RCC 7860 (cell line): Measurements from ENCODE around the gene ZMYND8.
"Not testable (repeated sequence)": the region's sequence is repeated elsewhere in the genome, so short reads cannot be mapped to it uniquely, and the experiment has no call there.

Experiments used
- DNase-seq: peaks from one replicate; pipeline ENCODE4 v3.0.0-alpha.2; 2015; ENCODE audit warnings: low spot score
- FAIRE-seq: peaks from 2 replicates; lab custom pipeline; 2012; peaks lifted over from hg19 to GRCh38; lab: Jason Lieb, UNC

The ZMYND8 gene

GRCh38 chr20:47356526-47357295 lies at the start of gene ZMYND8:
TSS of gene ZMYND8 (minus strand) at chr20:47356699. CDS start at chr20:47356670, 29 bp downstream.
- DNase-seq, result peak; percentile 93
- FAIRE-seq, result peak; percentile 90

- DNase-seq (no peak), FAIRE-seq (no peak)
These were observed 49.4 kb upstream of the ZMYND8 start for GRCh38 chr20:47405775-47406325.

DNA sequence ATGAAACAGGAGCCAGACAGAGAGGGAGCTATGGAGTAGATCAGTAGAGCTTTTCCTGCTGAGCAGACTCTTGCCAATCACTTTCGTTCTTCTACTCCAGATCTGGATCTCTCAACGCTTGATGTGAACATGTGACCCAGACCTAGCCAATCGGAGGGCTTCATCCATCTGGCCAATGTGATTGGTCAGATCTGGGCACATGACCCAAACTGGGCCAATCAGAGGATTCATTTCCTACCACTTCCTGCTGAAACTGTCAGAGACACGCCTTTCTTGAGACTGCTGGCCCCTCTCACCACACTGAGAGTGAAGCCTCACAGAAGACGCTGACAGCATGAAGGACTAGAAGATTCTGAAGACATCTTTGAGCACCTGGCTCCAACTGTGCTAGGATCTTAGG lies 44.2 kb upstream of the ZMYND8 start:
- FAIRE-seq (no peak), DNase-seq (no peak)

DNA sequence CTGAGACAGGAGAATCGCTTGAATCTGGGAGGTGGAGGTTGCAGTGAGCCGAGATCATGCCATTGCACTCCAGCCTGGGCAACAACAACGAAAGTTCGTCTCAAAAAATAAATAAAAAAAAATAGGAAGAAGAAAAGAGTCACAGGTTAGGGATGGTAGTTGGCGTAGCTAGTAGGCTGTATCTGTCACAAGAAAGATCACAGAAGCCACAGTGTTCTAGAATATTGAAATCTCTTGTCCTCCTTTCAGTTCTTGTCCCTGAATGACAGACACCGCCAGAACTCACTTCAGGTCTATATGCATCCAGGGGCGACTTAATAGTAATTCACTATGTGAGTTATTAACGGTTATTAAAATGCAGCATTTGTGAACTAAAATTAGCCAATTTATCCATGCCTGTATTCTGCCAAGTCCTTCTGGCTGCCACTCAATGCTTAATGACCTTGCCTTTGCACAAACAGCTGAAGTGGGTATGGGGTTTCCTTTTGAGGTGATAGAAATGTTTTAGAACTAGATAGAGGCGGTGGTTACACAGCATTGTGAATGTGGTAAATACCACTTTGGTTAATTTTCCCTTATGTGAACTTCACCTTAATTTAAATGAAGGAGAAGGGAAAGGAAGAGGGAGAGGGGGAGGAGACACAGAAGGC lies 41.3 kb upstream of the ZMYND8 start:
- no peak for FAIRE-seq
- no peak for DNase-seq

GRCh38 chr20:47396762-47397476 lies 40.4 kb upstream of the ZMYND8 start:
- DNase-seq, result no peak
- FAIRE-seq, result no peak

- not testable (repeated sequence) for DNase-seq, FAIRE-seq
These were observed 37.5 kb upstream of the ZMYND8 start for GRCh38 chr20:47393796-47394514.

DNA sequence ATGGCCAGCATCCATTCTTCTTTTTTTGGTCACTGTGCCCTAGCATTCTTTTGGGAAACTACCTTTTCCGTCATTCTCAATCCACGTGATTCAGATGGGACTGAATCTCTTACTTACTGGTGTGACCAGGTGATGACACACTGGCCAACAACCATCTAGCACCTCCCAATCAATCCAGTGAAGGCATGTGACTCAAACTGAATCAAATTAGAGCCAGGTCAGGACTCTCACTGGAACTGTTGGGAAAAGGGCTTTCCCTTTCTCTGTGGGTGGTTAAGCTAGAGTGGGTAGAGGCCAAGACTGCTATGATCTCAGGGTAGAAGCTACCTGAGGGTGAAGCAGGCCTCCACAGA lies 36.2 kb upstream of the ZMYND8 start:
- DNase-seq, result peak; percentile 81

GRCh38 chr20:47392015-47392720 lies 35.7 kb upstream of the ZMYND8 start:
- DNase-seq (peak; percentile 87), FAIRE-seq (peak; percentile 17)

More for the DNA sequence above, 36.2 kb upstream of the ZMYND8 start:
- FAIRE-seq, result no peak

DNA sequence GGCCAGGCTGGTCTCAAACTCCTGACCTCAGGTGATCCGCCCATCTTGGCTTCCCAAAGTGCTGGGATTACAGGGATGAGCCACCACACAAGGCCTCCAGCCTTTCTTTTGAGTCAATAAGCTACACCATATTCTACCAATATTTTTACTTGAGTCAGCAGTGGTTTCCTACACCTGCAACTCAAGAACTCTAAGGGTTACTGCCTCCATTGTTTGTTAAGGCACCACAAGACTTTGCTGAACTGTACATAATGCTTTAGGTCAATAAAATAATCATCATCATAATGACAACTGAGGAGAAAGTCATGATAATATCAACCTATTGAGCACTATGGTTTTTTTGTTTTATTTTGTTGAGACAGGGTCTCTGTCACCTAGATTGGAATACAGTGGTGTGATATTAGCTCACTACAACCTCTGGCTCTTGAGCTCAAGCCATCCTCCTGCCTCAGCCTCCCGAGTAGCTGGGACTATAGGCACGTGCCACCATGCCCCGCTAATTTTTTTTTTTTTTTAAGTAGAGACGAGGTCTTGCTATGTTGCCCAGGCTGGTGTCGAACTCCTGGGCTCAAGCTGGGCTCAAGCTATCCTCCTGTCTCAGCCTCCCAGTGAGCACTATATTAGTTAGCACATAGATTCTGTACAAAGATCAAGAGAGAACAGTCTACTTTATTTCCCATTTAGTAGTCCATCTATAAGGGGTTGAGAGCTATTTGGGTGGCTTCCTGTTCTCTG lies 34.9 kb upstream of the ZMYND8 start:
- no peak for FAIRE-seq
- DNase-seq, result no peak

DNA sequence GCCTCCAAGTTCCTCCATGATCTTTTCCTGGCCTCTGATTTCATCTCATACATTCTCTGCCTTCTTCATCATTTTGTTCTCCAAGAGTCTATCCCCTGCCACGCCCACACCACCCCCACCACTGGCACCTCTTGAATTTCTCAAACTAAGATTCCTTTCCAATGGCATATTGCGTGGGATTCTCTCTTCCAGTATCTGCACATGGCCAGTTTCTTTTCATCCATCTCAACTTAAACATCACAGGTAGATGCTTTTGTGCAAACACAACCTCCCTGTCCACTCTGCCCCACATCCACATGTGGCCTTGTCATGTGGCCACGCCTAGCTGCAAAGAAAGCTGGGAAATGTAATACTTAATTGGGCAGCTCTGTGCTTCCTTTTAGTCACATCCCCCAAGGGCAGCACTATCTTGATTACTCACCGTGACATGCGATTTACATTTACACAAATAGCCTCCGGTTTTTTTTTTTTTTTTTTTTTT lies 33.4 kb upstream of the ZMYND8 start:
- no peak for FAIRE-seq
- no peak for DNase-seq

- not testable (repeated sequence) for DNase-seq, FAIRE-seq
These were observed 29.5 kb upstream of the ZMYND8 start for GRCh38 chr20:47385968-47386367.

DNA sequence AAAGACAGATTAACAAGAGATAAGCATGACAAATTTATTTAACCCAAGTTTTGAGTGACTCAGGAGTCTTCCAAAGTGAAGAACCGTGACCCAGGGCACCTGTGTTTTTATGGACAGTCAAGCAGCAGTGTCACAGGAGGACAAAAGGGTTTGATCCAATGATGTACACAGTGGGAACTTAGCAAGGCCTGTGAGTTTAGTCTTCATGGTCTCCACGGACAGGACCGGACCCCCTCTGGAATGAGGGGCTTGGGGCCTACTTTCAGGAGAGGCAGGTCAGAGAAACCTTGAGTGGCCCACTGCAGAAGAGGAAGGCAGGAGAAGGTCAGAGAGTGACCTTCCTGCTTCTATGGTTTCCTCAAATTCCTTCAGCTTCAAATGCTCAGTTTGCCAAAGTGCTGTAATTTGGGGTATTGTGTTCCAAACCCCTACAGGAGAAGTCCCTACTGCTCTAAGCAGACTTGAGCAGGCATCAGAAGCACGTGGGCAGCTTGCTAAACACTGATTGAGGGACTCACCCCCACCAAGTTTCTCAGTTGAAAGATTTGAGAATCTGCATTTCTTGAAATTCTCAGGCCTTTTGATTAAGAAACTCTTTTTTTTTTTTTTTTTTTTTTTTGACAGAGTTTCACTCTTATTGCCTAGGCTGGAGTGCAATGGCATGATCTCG lies 26.4 kb upstream of the ZMYND8 start:
- FAIRE-seq (no peak), DNase-seq (no peak)

- DNase-seq (no peak), FAIRE-seq (no peak)
These were observed 24.0 kb upstream of the ZMYND8 start for GRCh38 chr20:47380481-47380880.

GRCh38 chr20:47379433-47380150 lies 23.1 kb upstream of the ZMYND8 start:
- peak; percentile 61 for FAIRE-seq
- peak; percentile 95 for DNase-seq

DNA sequence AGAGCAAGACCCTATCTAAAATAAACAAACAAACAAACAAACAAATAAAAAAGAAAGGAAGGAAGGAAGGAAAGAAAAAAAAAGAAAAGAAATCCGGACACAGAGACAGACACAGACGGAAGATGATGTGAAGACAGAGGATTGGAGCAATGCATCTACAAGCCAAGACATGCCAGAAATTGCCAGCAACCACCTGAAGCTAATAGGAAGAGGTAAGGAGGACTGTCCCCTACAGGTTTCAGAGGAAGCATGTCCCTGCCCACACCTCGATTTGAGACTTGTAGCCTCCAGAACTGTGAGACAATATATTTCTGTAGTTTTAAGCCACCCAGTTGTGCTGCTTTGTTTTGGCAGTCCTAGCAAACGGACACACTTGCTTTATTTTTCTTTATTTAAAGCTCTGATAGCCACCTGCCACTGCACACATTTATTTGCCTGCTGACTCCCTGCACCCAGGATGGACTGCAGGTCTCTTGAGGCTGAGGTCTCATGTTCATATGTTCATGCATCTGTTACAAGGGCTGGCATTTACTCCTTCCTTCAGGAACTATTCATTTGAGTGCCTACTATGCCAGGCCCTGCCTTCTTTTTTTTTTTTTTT lies 20.7 kb upstream of the ZMYND8 start:
- FAIRE-seq (no peak), DNase-seq (no peak)

DNA sequence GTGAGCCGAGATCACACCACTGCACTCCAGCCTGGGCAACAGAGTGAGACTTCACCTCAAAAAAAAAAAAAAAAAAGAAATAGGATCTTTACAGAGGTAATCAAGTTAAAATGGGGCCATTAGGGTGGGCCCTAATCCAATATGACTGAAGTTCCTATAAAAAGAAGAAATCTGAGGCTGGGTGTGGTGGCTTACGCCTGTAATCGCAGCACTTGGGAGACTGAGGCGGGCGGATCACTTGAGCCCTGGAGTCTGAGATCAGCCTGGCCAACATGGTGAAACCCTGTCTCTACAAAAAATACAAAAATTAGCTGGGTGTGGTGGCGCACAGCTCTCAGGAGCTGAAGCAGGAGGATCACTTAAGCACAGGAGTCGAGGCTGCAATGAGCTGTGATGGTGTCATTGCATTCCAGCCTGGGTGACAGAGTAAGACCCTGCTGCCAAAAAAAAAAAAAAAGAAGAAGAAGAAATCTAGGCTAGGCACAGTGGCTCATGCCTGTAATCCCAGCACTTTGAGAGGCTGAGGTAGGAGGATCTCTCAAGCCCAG lies 19.7 kb upstream of the ZMYND8 start:
- not testable (repeated sequence) for DNase-seq, FAIRE-seq

GRCh38 chr20:47374121-47374520 lies 17.6 kb upstream of the ZMYND8 start:
- not testable (repeated sequence) for FAIRE-seq, DNase-seq
